NCI-H2081 (cell line): ENCODE measurements around the gene IL36RN.

Experiments used
- DNase-seq, 2 experiments: peaks; one replicate each; lab custom pipeline; 2025; lab: John Stamatoyannopoulos, UW

The IL36RN gene

GRCh38 chr2:113050921-113051895, 7.8 kb upstream of the IL36RN start:
- no peak for DNase-seq

GRCh38 chr2:113052396-113052917, 6.5 kb upstream of the IL36RN start, which contains the start of gene IL36B:
TSS of gene IL36B (minus strand) at chr2:113052867.
- no peak for DNase-seq

- no peak for DNase-seq
Measured at GRCh38 chr2:113053666-113054065, 5.3 kb upstream of the IL36RN start.

GRCh38 chr2:113054066-113054465, 4.9 kb upstream of the IL36RN start:
- DNase-seq, result no peak

DNA sequence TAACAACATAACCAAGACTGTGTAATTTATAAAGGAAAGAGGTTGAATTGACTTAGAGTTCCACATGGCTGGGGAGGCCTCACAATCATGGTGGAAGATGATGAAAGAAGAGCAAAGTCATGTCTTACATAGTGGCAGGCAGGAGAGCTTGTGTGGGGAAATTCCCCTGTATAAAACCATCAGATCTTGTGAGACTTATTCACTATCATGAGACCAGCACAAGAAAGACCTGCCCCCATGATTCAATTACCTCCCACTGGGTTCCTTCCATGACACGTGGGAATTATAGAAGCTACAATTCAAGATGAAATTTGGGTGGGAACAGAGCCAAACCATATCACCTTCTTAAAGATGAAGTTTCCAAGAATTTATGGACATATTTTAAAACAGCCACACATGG, 2.5 kb upstream of the IL36RN start:
- DNase-seq, result no peak

DNA sequence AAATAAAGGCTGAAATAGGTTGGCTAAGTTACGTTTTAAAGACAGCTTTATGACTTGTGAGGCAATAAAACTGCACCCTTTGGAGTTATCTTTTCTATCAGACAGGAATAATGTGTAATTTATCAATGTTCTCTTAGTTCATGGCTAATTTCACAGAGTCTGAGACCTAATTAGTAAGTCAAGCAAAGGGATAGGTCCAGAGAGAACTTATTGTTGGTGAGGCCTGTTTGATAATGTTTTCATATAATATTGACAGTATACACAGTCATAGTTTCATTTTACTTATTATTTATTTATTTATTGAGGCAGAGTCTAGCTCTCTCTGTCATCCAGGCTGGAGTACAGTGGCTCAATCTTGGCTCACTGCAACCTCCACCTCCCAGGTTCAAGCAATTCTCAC, 1.9 kb upstream of the IL36RN start:
- no peak for DNase-seq

GRCh38 chr2:113058411-113058994, 495 bp upstream of the IL36RN start:
- DNase-seq, result no peak

DNA sequence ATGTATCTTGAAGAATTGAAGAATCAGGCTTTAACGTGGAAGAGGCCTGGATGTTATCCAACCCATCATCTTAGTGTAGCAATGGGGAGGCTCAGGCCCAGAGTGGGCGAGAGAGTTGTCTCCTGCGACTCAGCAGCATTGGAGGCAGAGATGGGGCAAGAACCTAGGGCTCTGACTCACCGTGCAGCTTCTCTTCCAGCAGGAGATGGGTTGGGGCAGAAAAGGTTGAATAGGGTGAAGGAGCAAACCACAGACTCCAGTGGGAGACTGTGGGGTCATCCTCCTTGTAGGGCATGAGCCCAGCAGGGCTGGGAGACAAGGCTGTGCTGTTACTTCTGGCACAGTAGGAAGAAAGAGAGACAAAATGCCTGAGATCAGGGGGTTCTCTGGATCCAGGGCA, 1.4 kb downstream of the IL36RN start:
- no peak for DNase-seq

GRCh38 chr2:113060796-113061195, 1.8 kb downstream of the IL36RN start:
- no peak for DNase-seq

DNA sequence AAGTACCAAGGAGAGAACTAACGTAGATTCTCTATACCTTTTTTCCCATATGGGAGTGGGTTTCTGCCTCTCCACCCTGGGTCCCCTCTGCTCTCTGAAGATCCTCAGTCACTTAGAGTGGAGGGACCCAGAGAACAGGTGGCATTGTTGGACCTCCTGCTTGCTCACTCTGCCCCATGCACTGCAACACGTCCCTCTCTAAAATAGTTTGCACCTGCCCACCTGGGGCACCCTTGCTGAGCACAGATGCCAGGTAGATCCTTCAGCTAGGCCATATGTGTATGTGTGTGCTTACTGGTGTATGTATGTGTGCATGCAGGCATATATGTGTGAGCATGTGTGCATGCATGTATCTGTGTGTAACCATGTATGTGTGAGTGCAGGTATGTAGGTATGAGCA, 2.2 kb downstream of the IL36RN start:
- no peak for DNase-seq

DNA sequence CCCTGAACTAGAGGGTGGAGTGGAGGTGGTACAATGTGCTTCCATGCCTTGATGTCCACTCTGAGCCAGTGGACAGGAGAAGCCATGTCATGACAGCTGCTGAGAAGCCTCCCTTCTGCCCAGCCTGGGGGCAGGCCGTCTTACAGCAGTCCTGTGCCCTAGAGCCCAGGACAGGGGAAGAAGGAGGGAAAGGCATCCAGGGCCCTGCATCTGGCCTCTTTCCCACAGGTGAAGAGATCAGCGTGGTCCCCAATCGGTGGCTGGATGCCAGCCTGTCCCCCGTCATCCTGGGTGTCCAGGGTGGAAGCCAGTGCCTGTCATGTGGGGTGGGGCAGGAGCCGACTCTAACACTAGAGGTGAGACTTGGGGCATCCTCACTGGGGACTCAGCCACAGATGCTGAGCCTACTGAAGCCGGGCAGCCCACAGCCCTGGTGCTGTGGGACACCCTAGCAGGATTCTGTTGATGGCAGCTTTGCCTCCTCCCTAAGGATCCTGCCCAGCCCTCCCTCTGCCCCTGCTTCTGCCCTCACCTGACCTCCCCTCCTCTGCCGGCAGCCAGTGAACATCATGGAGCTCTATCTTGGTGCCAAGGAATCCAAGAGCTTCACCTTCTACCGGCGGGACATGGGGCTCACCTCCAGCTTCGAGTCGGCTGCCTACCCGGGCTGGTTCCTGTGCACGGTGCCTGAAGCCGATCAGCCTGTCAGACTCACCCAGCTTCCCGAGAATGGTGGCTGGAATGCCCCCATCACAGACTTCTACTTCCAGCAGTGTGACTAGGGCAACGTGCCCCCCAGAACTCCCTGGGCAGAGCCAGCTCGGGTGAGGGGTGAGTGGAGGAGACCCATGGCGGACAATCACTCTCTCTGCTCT, 3.1 kb downstream of the IL36RN start:
- DNase-seq, result no peak

DNA sequence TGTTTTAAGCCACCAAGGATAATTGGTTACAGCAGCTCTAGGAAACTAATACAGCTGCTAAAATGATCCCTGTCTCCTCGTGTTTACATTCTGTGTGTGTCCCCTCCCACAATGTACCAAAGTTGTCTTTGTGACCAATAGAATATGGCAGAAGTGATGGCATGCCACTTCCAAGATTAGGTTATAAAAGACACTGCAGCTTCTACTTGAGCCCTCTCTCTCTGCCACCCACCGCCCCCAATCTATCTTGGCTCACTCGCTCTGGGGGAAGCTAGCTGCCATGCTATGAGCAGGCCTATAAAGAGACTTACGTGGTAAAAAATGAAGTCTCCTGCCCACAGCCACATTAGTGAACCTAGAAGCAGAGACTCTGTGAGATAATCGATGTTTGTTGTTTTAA, 5.3 kb downstream of the IL36RN start:
- no peak for DNase-seq

- DNase-seq, result no peak
Measured at GRCh38 chr2:113064898-113065297, 5.9 kb downstream of the IL36RN start.

DNA sequence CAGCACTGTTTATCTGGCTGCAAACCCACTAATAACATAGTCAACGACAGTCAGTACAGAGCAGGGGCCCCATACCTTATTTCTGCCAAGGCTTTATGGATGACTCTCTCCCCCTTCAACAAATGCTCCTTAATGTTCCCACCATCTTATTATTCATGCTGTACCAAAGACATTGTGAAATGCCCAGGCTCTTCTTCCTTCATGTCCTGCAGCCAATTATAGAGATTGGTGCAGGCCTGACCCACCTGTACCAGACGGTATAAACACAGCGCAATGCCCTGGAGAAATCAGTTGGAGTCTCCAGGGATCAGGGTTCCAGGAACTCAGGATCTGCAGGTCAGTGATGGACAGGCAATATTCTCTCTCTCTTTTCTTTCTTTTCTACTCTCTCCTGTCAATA, 8.7 kb downstream of the IL36RN start, which contains the start of gene IL1F10:
TSS of gene IL1F10 (plus strand) at position 290 of the 400 bp plus-strand sequence. CDS start 4,769 bp downstream, outside the sequence.
- no peak for DNase-seq

DNA sequence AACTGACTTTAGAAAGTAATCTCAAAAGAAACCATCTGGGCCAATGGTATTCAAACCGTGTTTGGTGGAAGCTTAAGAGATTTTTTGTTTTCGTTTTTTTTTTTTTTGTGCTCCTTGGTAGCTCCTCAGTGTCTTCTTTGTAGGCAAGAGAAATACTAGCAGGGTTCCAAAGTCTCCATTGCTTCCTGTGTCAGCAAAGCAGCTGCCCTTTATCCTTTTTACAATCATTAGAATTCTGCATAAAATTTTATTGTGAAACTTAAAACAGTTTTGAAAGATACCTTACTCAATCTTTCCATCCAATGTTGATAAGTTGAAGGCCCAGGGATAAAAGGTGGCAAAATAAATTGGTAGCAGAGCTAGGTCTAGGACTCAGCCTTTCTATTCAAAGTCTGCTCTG, 9.3 kb downstream of the IL36RN start:
- no peak for DNase-seq

DNA sequence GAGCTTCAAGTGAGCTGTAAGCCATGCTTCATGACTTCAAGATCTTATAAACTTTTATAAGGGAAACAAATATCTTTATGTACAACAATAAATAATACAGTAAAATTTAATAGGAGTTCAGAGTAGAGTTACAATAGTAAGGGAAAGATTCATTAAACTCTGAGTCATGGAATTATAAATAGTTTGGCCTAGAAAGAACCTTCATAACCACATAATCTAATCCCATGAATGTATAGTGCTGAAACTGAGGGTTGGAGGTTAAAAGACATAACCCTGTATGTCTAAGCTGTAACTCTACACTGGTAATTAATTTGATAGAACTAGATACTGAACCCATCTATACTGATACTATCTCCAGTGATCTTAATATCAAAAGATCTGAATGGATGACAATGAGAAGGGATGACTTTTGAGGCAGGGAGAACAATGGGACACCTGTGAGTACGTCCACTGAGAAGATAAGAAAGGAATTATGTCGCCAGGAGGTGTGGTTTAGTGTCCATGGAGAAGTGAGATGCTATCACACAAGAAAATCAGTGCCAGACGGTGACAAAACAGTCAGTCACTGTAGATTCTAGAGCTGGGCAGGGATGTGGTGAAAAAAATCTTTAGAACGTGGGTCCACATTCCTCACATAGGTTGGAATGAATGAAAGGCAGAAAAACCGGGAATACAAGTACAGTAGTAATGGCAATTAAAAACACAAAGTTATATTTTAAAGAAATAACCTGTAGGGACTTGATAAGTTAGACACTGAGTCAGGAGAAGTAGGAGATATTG, 9.9 kb downstream of the IL36RN start:
- DNase-seq, result no peak

GRCh38 chr2:113069676-113070605, 10.9 kb downstream of the IL36RN start:
- no peak for DNase-seq

GRCh38 chr2:113070606-113070975, 11.6 kb downstream of the IL36RN start:
- peak in 1 of 2 experiments; percentile 26 for DNase-seq

- no peak for DNase-seq
Measured at GRCh38 chr2:113072584-113072983, 13.6 kb downstream of the IL36RN start.

DNA sequence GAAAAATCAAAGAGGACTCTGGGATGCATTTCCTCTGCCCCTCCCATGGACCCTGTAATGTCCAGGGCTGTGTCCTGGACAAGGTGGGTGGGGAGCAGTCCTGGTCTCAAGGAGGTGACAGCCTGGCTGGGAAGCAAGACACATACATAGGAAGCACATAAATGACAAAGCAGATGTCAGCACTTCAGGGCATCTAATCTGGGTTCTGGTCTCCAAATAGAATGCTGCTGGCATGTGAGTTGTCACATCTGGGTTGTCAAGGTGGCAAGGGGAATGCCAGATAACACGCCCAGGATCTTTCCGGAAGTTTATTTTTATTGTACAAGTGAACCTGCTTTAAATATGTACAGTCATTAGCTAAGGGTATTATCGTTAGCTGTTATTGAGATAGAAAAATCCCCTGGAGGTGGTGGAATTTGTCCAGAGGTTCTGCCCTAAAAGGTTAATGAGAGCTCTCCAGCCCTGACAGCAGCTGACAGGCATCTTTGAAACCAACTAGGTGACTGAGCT, 14.4 kb downstream of the IL36RN start:
- no peak for DNase-seq
